Astrocyte of the spinal cord (primary cell): ENCODE results near the gene MARK4.

Experiments
- DNase-seq: peaks from one replicate; pipeline ENCODE4 v3.0.0; 2011; ENCODE audit warnings: low read depth, low spot score
- H3K4me3 ChIP-seq: 2 replicates; pipeline ENCODE4 v1.5.1; 2011; ENCODE audit warnings: low read depth, mild to moderate bottlenecking, low read length, moderate library complexity
- CTCF ChIP-seq: IDR thresholded peaks from 2 replicates; pipeline ENCODE4 v1.5.1; 2012; ENCODE audit warnings: low read depth, mild to moderate bottlenecking, low read length, inconsistent platforms
- in situ Hi-C: cut with HindIII; loops from 2 replicates; pipeline ENCODE4 v1.10.0; 2017; ENCODE audit warnings: low sequenced_read_pairs

Gene MARK4

GRCh38 chr19:45250832-45251451 is at the start of gene MARK4:
TSS of gene MARK4 (plus strand) at chr19:45251271. CDS start at chr19:45251589, 318 bp downstream.
- no peak for TF ChIP-seq CTCF
- H3K4me3 ChIP-seq, result peak within 1 kb of the TSS; percentile 85
- in situ Hi-C loops, result no loop called here
- peak; percentile 48 for DNase-seq

- no peak for DNase-seq
- TF ChIP-seq CTCF, result no peak
- H3K4me3 ChIP-seq, result no peak overlapping the region
- in situ Hi-C loops, result no loop called here
Measured at GRCh38 chr19:45202637-45203036, 48.4 kb upstream of the MARK4 start.

DNA sequence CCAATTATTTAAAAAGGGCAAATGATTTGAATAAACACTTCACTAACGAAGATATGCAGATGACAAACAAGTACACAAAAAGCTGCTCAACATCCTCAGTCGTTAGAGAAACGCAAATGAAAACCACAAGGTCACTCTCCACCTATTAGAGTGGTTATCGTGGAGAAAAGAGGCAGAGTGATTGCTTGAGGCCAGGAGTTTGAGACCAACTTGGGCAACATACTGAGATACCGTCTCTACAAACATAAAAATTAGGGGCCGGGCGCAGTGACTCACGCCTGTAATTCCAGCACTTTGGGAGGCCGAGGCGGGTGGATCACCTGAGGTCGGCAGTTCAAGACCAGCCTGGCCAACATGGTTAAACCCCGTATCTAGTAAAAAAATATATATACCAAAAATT is 45.3 kb upstream of the MARK4 start:
- TF ChIP-seq CTCF, result no peak

DNA sequence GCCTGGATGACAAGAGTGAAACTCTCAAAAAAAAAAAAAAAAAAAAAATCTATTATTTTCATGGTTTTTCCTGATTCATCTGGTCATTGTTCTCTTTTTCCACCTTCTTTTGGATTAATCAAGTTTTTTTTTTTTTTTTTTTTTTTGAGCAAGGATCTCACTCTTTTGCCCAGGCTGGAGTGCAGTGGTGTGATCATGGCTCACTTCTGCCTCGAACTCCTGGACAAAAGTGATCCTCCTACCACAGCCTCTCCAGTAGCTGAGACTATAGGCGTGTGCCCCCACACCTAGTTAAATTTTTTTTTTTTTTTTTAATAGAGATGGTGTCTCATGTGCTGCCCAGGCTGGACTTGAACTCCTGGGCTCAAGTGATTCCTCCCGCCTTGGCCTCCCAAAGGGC is 44.7 kb upstream of the MARK4 start:
- TF ChIP-seq CTCF, result no peak
- no peak overlapping the region for H3K4me3 ChIP-seq
- DNase-seq, result no peak
- in situ Hi-C loops, result no loop called here

More for the DNA sequence above, 45.3 kb upstream of the MARK4 start:
- H3K4me3 ChIP-seq, result no peak overlapping the region
- DNase-seq, result no peak
- in situ Hi-C loops, result no loop called here

DNA sequence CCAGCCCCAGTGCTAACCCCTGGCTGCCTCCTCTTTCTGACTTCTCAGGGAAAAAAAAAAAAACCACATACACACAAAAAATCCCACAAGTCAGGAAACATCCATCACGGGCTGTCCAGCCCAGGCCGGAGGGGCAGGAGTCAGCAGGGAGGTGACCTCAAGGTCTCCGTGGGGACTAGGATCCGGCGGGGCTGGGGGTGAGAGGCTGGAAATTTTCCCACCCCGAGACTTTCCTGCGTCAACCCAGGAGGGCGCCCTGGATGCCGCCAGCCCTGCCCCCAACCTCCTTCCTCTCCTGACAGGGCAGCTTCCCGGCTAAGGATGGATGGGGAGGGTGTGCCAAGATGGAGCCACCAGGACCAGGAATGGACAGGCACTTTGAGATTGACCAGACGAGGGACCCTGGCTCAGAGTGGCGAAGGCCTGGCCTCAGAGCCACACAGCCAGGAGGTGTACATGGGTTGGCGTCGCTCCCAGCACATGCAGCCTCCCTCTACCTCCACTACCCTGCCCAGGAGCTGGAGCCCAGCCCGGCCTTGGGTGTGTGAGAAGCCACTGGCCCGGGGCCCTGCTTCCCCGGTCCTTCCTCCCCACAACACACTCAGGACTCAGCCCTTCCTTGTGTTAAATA is 39.2 kb upstream of the MARK4 start:
- no peak for TF ChIP-seq CTCF
- in situ Hi-C loops, result no loop called here
- H3K4me3 ChIP-seq, result no peak overlapping the region
- DNase-seq, result no peak

DNA sequence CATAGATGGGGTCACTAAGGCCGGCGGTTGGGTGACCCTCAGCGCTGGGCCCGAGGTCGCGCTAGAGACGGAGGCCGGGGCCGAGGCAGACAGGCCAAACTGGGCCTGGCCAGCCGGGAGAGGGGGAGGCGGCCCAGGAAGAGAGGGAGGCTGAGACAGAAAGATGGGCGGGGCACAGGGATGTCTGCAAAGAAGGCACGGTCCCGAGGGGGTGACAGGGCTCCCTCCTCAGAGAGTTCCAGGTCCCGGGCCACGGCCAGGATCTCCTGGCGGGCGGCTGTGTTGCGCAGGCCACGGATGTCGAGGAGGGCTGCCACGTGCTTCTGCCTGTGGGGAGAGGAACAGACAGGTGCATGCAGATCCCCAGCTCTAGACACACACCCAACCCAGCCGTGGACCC is 38.0 kb upstream of the MARK4 start:
- no peak for DNase-seq
- in situ Hi-C loops, result no loop called here
- no peak for TF ChIP-seq CTCF
- no peak overlapping the region for H3K4me3 ChIP-seq
